Nephron progenitor cell (in vitro differentiated cells): Measurements from ENCODE around the gene SSU72.
A peak's percentile ranks its signal among the peaks of the same experiment; 100 is the strongest.
"Not testable (repeated sequence)": the region's sequence is repeated elsewhere in the genome, so short reads cannot be mapped to it uniquely, and the experiment has no call there.

Experiments used
- DNase-seq: peaks from one replicate; pipeline ENCODE4 v3.0.0; 2021
- H3K27ac Mint-ChIP-seq: 2 replicates; pipeline ENCODE4 v1.8.0; 2021; ENCODE audit warnings: mild to moderate bottlenecking, moderate library complexity, mixed read lengths
- H3K27me3 Mint-ChIP-seq: 2 replicates; pipeline ENCODE4 v1.8.0; 2021; ENCODE audit warnings: mild to moderate bottlenecking, low read depth, mixed read lengths; ENCODE audit not compliant: poor library complexity
- H3K36me3 Mint-ChIP-seq: 2 replicates; pipeline ENCODE4 v1.8.0; 2021; ENCODE audit warnings: low read depth, mixed read lengths
- H3K4me1 Mint-ChIP-seq: 2 replicates; pipeline ENCODE4 v1.8.0; 2021; ENCODE audit warnings: mixed read lengths
- H3K4me3 Mint-ChIP-seq: 2 replicates; pipeline ENCODE4 v1.8.0; 2021; ENCODE audit warnings: mild to moderate bottlenecking, moderate library complexity, mixed read lengths
- H3K9me3 Mint-ChIP-seq: 2 replicates; pipeline ENCODE4 v1.8.0; 2021; ENCODE audit warnings: mild to moderate bottlenecking, moderate library complexity, mixed read lengths
- TF ChIP-seq, protein P1 (sequence below): fragments of 200-600 bp; sonication (generic); IDR thresholded peaks from 2 replicates; pipeline ENCODE4 v1.5.0; 2021; ENCODE audit warnings: antibody characterized with exemption

The SSU72 gene

DNA sequence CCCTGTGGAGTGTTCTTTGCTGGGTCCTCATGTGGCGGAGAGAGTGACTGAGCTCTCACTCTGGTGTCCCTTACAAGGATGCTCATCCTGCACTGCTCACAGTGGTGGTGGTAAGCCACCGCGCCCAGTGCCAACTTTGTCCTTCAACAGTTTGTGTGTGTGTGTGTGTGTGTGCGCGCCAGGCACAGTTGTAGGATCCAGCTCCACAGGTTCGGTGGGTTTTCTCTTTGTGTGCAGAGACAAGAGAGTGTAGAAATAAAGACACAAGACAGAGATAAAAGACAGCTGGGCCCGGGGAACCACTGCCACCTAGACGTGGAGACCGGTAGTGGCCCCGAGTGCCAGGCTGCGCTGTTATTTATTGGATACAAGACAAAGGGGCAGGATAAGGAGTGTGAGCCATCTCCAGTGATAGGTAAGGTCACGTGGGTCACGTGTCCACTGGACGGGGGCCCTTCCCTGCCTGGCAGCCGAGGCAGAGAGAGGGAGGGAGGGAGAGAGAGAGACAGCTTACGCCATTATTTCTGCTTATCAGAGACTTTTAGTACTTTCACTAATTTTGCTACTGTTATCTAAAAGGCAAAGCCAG lies 69.8 kb downstream of the SSU72 start:
- H3K9me3 Mint-ChIP-seq, H3K36me3 Mint-ChIP-seq, H3K27me3 Mint-ChIP-seq: not testable (repeated sequence)
- peak overlapping the region; percentile 71 for H3K4me3 Mint-ChIP-seq
- peak overlapping the region; percentile 99 for H3K27ac Mint-ChIP-seq
- TF ChIP-seq, protein P1, sequence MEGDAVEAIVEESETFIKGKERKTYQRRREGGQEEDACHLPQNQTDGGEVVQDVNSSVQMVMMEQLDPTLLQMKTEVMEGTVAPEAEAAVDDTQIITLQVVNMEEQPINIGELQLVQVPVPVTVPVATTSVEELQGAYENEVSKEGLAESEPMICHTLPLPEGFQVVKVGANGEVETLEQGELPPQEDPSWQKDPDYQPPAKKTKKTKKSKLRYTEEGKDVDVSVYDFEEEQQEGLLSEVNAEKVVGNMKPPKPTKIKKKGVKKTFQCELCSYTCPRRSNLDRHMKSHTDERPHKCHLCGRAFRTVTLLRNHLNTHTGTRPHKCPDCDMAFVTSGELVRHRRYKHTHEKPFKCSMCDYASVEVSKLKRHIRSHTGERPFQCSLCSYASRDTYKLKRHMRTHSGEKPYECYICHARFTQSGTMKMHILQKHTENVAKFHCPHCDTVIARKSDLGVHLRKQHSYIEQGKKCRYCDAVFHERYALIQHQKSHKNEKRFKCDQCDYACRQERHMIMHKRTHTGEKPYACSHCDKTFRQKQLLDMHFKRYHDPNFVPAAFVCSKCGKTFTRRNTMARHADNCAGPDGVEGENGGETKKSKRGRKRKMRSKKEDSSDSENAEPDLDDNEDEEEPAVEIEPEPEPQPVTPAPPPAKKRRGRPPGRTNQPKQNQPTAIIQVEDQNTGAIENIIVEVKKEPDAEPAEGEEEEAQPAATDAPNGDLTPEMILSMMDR = peak; percentile 64
- DNase-seq = peak; percentile 76
- H3K4me1 Mint-ChIP-seq = peaks cover 26% of the 10 kb centered on the region

DNA sequence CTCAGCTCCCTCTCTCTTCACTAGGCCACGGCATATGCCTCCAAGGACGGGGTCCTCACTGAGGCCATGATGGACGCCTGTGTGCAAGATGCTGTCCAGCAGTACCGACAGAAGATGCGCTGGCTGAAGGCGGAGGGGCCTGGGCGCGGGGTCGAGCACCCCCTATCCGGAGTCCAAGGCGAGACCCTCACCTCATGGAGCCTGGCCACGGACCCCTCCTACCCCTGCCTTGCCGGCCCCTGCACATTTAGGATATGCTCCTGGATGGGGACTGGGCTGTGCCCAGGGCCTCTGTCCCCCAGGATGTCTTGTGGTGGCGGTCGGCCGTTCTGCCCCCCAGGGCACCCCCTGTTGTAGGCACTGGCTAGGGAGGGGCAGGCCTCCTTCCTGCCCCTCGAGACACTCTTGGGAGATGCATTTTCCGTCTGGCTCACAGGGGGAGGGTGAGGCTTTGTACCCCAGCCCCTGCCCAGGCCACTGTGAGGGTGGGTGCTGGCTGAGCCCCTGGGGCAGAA lies 79.1 kb downstream of the SSU72 start:
- not testable (repeated sequence) for H3K4me1 Mint-ChIP-seq, H3K4me3 Mint-ChIP-seq, H3K27me3 Mint-ChIP-seq, DNase-seq, H3K27ac Mint-ChIP-seq
- Mint-ChIP-seq H3K36me3 (peaks cover 33% of the 10 kb centered on the region), H3K9me3 (peaks cover 28% of the 10 kb centered on the region)

DNA sequence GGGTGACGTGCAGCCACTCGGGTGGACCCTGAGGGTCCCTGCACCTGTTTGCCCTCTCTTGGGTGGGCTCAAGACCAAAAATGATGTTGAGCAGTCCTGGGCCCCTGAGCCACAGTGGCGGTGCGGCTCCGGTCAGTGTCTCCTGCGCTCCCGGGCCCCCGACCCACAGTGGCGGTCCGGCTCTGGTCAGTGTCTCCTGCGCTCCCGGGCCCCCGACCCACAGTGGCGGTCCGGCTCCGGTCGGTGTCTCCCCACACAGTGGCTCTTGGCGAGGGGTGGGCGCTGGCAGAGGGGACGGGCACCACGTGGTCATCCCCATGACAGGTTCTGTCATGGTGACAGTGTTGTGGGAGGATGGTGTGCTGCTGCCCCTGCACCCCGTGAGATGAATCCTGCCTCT lies 80.4 kb downstream of the SSU72 start:
- H3K27me3 Mint-ChIP-seq, DNase-seq, H3K4me1 Mint-ChIP-seq, H3K27ac Mint-ChIP-seq, H3K4me3 Mint-ChIP-seq: not testable (repeated sequence)
- H3K9me3 Mint-ChIP-seq = peaks cover 33% of the 10 kb centered on the region
- H3K36me3 Mint-ChIP-seq = peaks cover 45% of the 10 kb centered on the region
